Glutamatergic neuron (in vitro differentiated cells): Measurements from ENCODE around the gene LRP2BP. TPM values are rescaled to one million over a fixed set of nuclear protein-coding genes. Genes with fewer than 3 reads are reported as not detected.

Experiments used
- DNase-seq: peaks from one replicate; pipeline ENCODE4 v3.0.0; 2022
- H3K27ac Mint-ChIP-seq: one replicate; pipeline ENCODE4 v1.8.0; 2020; ENCODE audit warnings: mild to moderate bottlenecking, mixed read lengths, inconsistent platforms; ENCODE audit not compliant: unreplicated experiment
- H3K27me3 Mint-ChIP-seq: one replicate; pipeline ENCODE4 v1.8.0; 2020; ENCODE audit warnings: mild to moderate bottlenecking, moderate library complexity, mixed read lengths, inconsistent platforms; ENCODE audit not compliant: unreplicated experiment
- H3K36me3 Mint-ChIP-seq: one replicate; pipeline ENCODE4 v1.8.0; 2020; ENCODE audit warnings: mild to moderate bottlenecking, mixed read lengths, inconsistent platforms; ENCODE audit not compliant: unreplicated experiment
- H3K4me1 Mint-ChIP-seq: one replicate; pipeline ENCODE4 v1.8.0; 2020; ENCODE audit warnings: mild to moderate bottlenecking, low read depth, mixed read lengths, inconsistent platforms; ENCODE audit not compliant: unreplicated experiment
- H3K4me3 Mint-ChIP-seq: one replicate; pipeline ENCODE4 v1.8.0; 2020; ENCODE audit warnings: mild to moderate bottlenecking, mixed read lengths, inconsistent platforms; ENCODE audit not compliant: unreplicated experiment
- H3K9me3 Mint-ChIP-seq: one replicate; pipeline ENCODE4 v1.8.0; 2020; ENCODE audit warnings: mild to moderate bottlenecking, moderate library complexity, mixed read lengths, inconsistent platforms; ENCODE audit not compliant: unreplicated experiment
- CTCF ChIP-seq: fragments of 200-600 bp; sonication (generic); IDR thresholded peaks from one replicate; pipeline ENCODE4 v1.5.0; 2021; ENCODE audit not compliant: partially characterized antibody, unreplicated experiment
- total RNA-seq: library from RNA; stranded (reverse); fragmentation: NEBNext Ultra II Directional; extraction: Animal tissue kit (Norgen Biotek cat#: 25700); gene quantifications from one replicate; pipeline ENCODE4 v1.2.1, GENCODE V29; 2021; ENCODE audit not compliant: unreplicated experiment

The LRP2BP gene
- total RNA-seq, 1 donor from 2014 or later: 1.1 TPM

- H3K36me3 Mint-ChIP-seq: peaks cover 12% of the 10 kb centered on the region
- H3K4me1 Mint-ChIP-seq: peaks cover 4% of the 10 kb centered on the region
- peaks cover 2% of the 10 kb centered on the region for H3K9me3 Mint-ChIP-seq
- H3K4me3 Mint-ChIP-seq: no peak overlapping the region
- peak overlapping the region; percentile 31 for H3K27ac Mint-ChIP-seq
- no peak for DNase-seq
- H3K27me3 Mint-ChIP-seq: peaks cover 2% of the 10 kb centered on the region
- TF ChIP-seq CTCF: no peak
Observed at GRCh38 chr4:185384930-185385331, 10.8 kb downstream of the LRP2BP start.

- H3K27me3 Mint-ChIP-seq: peaks cover 2% of the 10 kb centered on the region
- H3K4me3 Mint-ChIP-seq: no peak overlapping the region
- peaks cover 12% of the 10 kb centered on the region for H3K36me3 Mint-ChIP-seq
- no peak for DNase-seq
- peaks cover 4% of the 10 kb centered on the region for H3K4me1 Mint-ChIP-seq
- H3K27ac Mint-ChIP-seq: no peak overlapping the region
- no peak for TF ChIP-seq CTCF
- H3K9me3 Mint-ChIP-seq: peaks cover 2% of the 10 kb centered on the region
Observed at GRCh38 chr4:185384061-185384460, 11.7 kb downstream of the LRP2BP start.

DNA sequence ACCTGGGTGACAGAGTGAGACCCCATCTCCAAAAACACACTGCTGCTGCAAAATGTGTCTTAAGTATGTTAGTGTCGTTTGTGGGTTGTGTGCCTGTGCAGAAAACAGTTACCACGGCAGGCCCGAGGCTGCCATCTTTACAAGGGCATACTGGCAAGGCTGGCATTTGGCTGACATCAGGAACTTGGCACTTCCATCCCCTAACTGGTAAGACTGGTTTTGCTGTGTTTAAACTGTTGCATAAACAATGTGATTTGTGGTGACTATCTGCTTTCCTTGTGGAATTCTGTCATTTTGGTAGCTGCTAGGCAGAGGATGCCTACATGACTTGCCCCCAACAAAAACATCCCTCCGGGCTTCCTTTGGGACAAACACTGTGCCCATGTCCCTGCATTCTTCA lies 12.3 kb downstream of the LRP2BP start:
- Mint-ChIP-seq H3K36me3 (peaks cover 12% of the 10 kb centered on the region), H3K27me3 (peaks cover 2% of the 10 kb centered on the region), H3K4me1 (peaks cover 4% of the 10 kb centered on the region), H3K4me3 (no peak overlapping the region), H3K9me3 (peaks cover 2% of the 10 kb centered on the region), H3K27ac (no peak overlapping the region)
- no peak for TF ChIP-seq CTCF
- no peak for DNase-seq

DNA sequence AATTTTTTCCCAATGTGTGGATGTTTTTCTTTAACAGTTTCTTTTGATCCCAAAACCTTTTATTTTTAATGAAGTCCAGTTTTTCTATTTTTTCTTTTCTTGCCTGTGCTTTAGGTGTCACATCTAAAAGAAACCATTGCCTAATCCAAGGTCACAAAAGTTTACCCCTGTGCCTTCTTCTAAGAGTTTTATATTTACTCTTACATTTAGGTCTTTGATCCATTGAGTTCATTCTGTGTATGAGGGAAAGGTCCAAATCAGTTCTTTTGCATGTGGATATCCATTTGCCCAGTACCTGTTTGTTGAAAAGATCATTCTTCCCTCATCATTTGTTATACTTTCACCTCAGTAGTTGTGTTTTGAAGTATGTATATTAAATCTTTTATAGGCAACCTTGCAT lies 13.0 kb downstream of the LRP2BP start:
- Mint-ChIP-seq H3K27ac (no peak overlapping the region), H3K9me3 (peaks cover 2% of the 10 kb centered on the region), H3K36me3 (peaks cover 12% of the 10 kb centered on the region), H3K27me3 (peaks cover 2% of the 10 kb centered on the region), H3K4me1 (peaks cover 4% of the 10 kb centered on the region), H3K4me3 (no peak overlapping the region)
- no peak for DNase-seq
- TF ChIP-seq CTCF: no peak

DNA sequence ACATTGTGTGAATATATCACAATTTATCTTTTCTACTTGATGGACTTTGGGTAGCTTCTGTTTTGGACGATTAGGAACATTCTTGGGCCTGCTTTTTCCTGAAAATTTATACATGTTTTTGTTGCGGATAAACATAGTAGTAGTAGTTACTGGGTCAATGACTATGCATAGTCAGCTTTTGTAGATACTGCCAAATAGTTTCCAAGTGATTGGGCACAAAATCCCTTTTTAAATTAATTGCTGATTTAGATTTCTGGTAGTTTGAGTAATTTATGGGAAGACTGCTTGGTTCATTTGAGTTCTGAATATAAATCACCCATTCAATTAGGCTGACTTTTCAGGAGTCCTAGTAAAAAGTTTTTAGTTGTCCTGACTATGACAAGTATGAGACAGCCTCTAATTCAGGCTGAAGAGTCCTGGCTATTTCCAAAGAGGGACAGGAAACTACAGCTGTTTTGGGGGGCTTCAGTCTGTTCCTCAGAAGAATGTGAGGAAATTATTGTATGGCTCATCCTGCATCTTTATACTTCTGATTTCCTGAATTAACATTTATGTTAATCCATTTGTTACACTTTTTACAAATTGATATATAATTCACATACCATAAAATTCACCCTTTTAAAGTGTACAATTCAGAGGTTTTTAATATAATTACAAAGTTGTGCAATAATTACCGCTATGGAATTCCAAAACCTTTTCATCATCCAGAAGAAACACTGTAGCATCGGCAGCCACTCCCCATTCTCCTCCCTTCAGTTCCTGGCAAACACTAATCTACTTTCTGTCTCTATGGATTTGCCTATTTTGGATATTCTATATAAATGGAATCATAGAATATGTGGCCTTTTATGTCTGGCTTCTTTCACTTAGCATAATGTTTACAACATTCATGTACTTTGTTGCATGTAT lies 14.2 kb downstream of the LRP2BP start:
- Mint-ChIP-seq H3K27ac (no peak overlapping the region), H3K4me3 (no peak overlapping the region), H3K9me3 (peaks cover 2% of the 10 kb centered on the region), H3K4me1 (peaks cover 4% of the 10 kb centered on the region), H3K36me3 (peaks cover 12% of the 10 kb centered on the region), H3K27me3 (no peaks in the 10 kb centered on the region)
- DNase-seq: no peak
- TF ChIP-seq CTCF: no peak
